Endothelial cell (in vitro differentiated cells): ENCODE measurements around the gene CACNA2D4. TPM values are rescaled to one million over a fixed set of nuclear protein-coding genes. Genes with fewer than 3 reads are reported as not detected.

ENCODE experiments used
- DNase-seq: peaks from one replicate; pipeline ENCODE4 v3.0.0; 2021; ENCODE audit warnings: low spot score
- H3K27ac Mint-ChIP-seq: one replicate; pipeline ENCODE4 v1.8.0; 2021; ENCODE audit warnings: mixed read lengths, inconsistent platforms; ENCODE audit not compliant: unreplicated experiment
- H3K27me3 Mint-ChIP-seq: one replicate; pipeline ENCODE4 v1.8.0; 2021; ENCODE audit warnings: mild to moderate bottlenecking, moderate library complexity, mixed read lengths, inconsistent platforms; ENCODE audit not compliant: unreplicated experiment
- H3K36me3 Mint-ChIP-seq: one replicate; pipeline ENCODE4 v1.8.0; 2021; ENCODE audit warnings: mild to moderate bottlenecking, low read depth, mixed read lengths, inconsistent platforms; ENCODE audit not compliant: unreplicated experiment
- H3K4me1 Mint-ChIP-seq: one replicate; pipeline ENCODE4 v1.8.0; 2021; ENCODE audit warnings: mild to moderate bottlenecking, mixed read lengths, inconsistent platforms; ENCODE audit not compliant: unreplicated experiment
- H3K4me3 Mint-ChIP-seq: one replicate; pipeline ENCODE4 v1.8.0; 2021; ENCODE audit warnings: mild to moderate bottlenecking, mixed read lengths, inconsistent platforms; ENCODE audit not compliant: unreplicated experiment
- H3K9me3 Mint-ChIP-seq: one replicate; pipeline ENCODE4 v1.8.0; 2021; ENCODE audit warnings: mixed read lengths, inconsistent platforms; ENCODE audit not compliant: unreplicated experiment
- CTCF ChIP-seq: fragments of 200-600 bp; sonication (generic); IDR thresholded peaks from one replicate; pipeline ENCODE4 v1.5.0; 2021; ENCODE audit warnings: antibody characterized with exemption; ENCODE audit not compliant: unreplicated experiment
- total RNA-seq: library from RNA; stranded (reverse); fragmentation: NEBNext Ultra II Directional; extraction: Animal tissue kit (Norgen Biotek cat#: 25700); gene quantifications from one replicate; pipeline ENCODE4 v1.2.1, GENCODE V29; 2021; ENCODE audit not compliant: unreplicated experiment

The CACNA2D4 gene
- total RNA-seq, 1 donor from 2014 or later: 0.28 TPM

- DNase-seq: no peak
Observed at GRCh38 chr12:1781772-1782171, 136.7 kb downstream of the CACNA2D4 start.

GRCh38 chr12:1779783-1780182, 138.7 kb downstream of the CACNA2D4 start:
- H3K27me3 Mint-ChIP-seq: no peaks in the 10 kb centered on the region
- no peak for DNase-seq
- no peaks in the 10 kb centered on the region for H3K9me3 Mint-ChIP-seq
- no peak overlapping the region for H3K4me3 Mint-ChIP-seq
- no peak overlapping the region for H3K27ac Mint-ChIP-seq
- TF ChIP-seq CTCF: no peak
- H3K36me3 Mint-ChIP-seq: no peaks in the 10 kb centered on the region
- peaks cover 15% of the 10 kb centered on the region for H3K4me1 Mint-ChIP-seq

More at GRCh38 chr12:1781772-1782171, 136.7 kb downstream of the CACNA2D4 start:
- TF ChIP-seq CTCF: no peak
- no peak overlapping the region for H3K4me3 Mint-ChIP-seq
- H3K27me3 Mint-ChIP-seq: no peaks in the 10 kb centered on the region
- no peak overlapping the region for H3K27ac Mint-ChIP-seq
- peaks cover 7% of the 10 kb centered on the region for H3K36me3 Mint-ChIP-seq
- H3K9me3 Mint-ChIP-seq: no peaks in the 10 kb centered on the region
- no peaks in the 10 kb centered on the region for H3K4me1 Mint-ChIP-seq

GRCh38 chr12:1778911-1779310, 139.5 kb downstream of the CACNA2D4 start:
- TF ChIP-seq CTCF: no peak
- H3K4me1 Mint-ChIP-seq: peaks cover 15% of the 10 kb centered on the region
- no peaks in the 10 kb centered on the region for H3K27me3 Mint-ChIP-seq
- no peak overlapping the region for H3K27ac Mint-ChIP-seq
- H3K36me3 Mint-ChIP-seq: no peaks in the 10 kb centered on the region
- no peaks in the 10 kb centered on the region for H3K9me3 Mint-ChIP-seq
- no peak overlapping the region for H3K4me3 Mint-ChIP-seq
- no peak for DNase-seq

- no peak overlapping the region for H3K27ac Mint-ChIP-seq
- TF ChIP-seq CTCF: no peak
- no peaks in the 10 kb centered on the region for H3K9me3 Mint-ChIP-seq
- no peaks in the 10 kb centered on the region for H3K36me3 Mint-ChIP-seq
- no peaks in the 10 kb centered on the region for H3K27me3 Mint-ChIP-seq
- peaks cover 15% of the 10 kb centered on the region for H3K4me1 Mint-ChIP-seq
- H3K4me3 Mint-ChIP-seq: no peak overlapping the region
- DNase-seq: no peak
Observed at GRCh38 chr12:1777798-1778197, 140.7 kb downstream of the CACNA2D4 start.

- Mint-ChIP-seq H3K27ac (no peak overlapping the region), H3K9me3 (no peaks in the 10 kb centered on the region), H3K27me3 (no peaks in the 10 kb centered on the region), H3K36me3 (no peaks in the 10 kb centered on the region), H3K4me3 (no peak overlapping the region), H3K4me1 (peaks cover 15% of the 10 kb centered on the region)
- no peak for TF ChIP-seq CTCF
- no peak for DNase-seq
Observed at GRCh38 chr12:1776170-1776921, 142.1 kb downstream of the CACNA2D4 start.
